GM23248 (cell line): Measurements from ENCODE around the gene TROAP. TPM values are rescaled to one million over a fixed set of nuclear protein-coding genes. Genes with fewer than 3 reads are reported as not detected.
"Not testable (repeated sequence)": the region's sequence is repeated elsewhere in the genome, so short reads cannot be mapped to it uniquely, and the experiment has no call there.

ENCODE experiments used
- DNase-seq: peaks from one replicate; pipeline ENCODE4 v3.0.0-alpha.2; 2015
- H2AFZ ChIP-seq: fragments of 200-600 bp; sonication (generic); 2 replicates; pipeline ENCODE4 v1.6.1; 2016; ENCODE audit warnings: antibody characterized with exemption
- H3F3A ChIP-seq: fragments of 200-600 bp; sonication (generic); 2 replicates; pipeline ENCODE4 v1.6.1; 2016; ENCODE audit warnings: mild to moderate bottlenecking, antibody characterized with exemption, mixed run types; ENCODE audit not compliant: insufficient read depth
- H3K27ac ChIP-seq: fragments of 200-600 bp; sonication (generic); 2 replicates; pipeline ENCODE4 v1.5.1; 2016; ENCODE audit warnings: mild to moderate bottlenecking
- H3K27me3 ChIP-seq: fragments of 200-600 bp; sonication (generic); replicated peaks from 2 replicates; pipeline ENCODE4 v1.6.1; 2016; ENCODE audit warnings: mild to moderate bottlenecking; ENCODE audit not compliant: insufficient read depth
- H3K36me3 ChIP-seq: fragments of 200-600 bp; sonication (generic); 2 replicates; pipeline ENCODE4 v1.6.1; 2016; ENCODE audit warnings: low read depth, mild to moderate bottlenecking
- H3K4me1 ChIP-seq: fragments of 200-600 bp; sonication (generic); 2 replicates; pipeline ENCODE4 v1.6.1; 2016; ENCODE audit warnings: mild to moderate bottlenecking; ENCODE audit not compliant: insufficient read depth
- H3K4me2 ChIP-seq: fragments of 200-600 bp; sonication (generic); one replicate; pipeline ENCODE4 v1.6.1; 2016; ENCODE audit warnings: mild to moderate bottlenecking; ENCODE audit not compliant: unreplicated experiment
- H3K4me3 ChIP-seq: fragments of 200-600 bp; sonication (generic); 2 replicates; pipeline ENCODE4 v1.5.1; 2016; ENCODE audit warnings: mild to moderate bottlenecking
- H3K79me2 ChIP-seq: fragments of 200-600 bp; sonication (generic); 2 replicates; pipeline ENCODE4 v1.6.1; 2016; ENCODE audit warnings: mild to moderate bottlenecking; ENCODE audit not compliant: insufficient read depth
- H3K9ac ChIP-seq: fragments of 200-600 bp; sonication (generic); 2 replicates; pipeline ENCODE4 v1.6.1; 2016; ENCODE audit warnings: mild to moderate bottlenecking
- H3K9me2 ChIP-seq: fragments of 200-600 bp; sonication (generic); 2 replicates; pipeline ENCODE4 v1.6.1; 2016; ENCODE audit warnings: mixed run types, mild to moderate bottlenecking, moderate library complexity; ENCODE audit not compliant: insufficient read depth
- H3K9me3 ChIP-seq: fragments of 200-600 bp; sonication (generic); one replicate; pipeline ENCODE4 v1.6.1; 2017; ENCODE audit warnings: low read depth
- H4K20me1 ChIP-seq: fragments of 200-600 bp; sonication (generic); 2 replicates; pipeline ENCODE4 v1.6.0; 2016; ENCODE audit not compliant: insufficient read depth
- EZH2 ChIP-seq: fragments of 200-600 bp; sonication (generic); IDR thresholded peaks from 2 replicates; pipeline ENCODE4 v1.6.1; 2018; ENCODE audit warnings: antibody characterized with exemption, mild to moderate bottlenecking; ENCODE audit not compliant: insufficient read depth, poor library complexity, severe bottlenecking
- EZH2phosphoT487 ChIP-seq: fragments of 200-600 bp; sonication (generic); IDR thresholded peaks from 2 replicates; pipeline ENCODE4 v1.6.1; 2018; ENCODE audit warnings: antibody characterized with exemption, moderate library complexity, mild to moderate bottlenecking, low read depth; ENCODE audit not compliant: insufficient read depth
- WGBS, 2 experiments: methylation state at CpG; one replicate each; pipeline ENCODE4 v1.1.6; 2015 to 2017; ENCODE audit warnings: low lambda C conversion rate in 2 of 2, low coverage in 1 of 2; ENCODE audit errors: missing lambda C conversion rate in 2 of 2; 5-methylcytosine and 5-hydroxymethylcytosine counted together
- in situ Hi-C: fragments of 300-500 bp; cut with MboI; formaldehyde crosslinking; loops from 2 replicates; pipeline ENCODE4 v1.15.0; 2020
- polyA plus RNA-seq: library from polyadenylated mRNA; unstranded; fragments of >200 nt; fragmentation: Nextera tagmentation; extraction: Ambion mirVana; gene quantifications from 2 replicates; pipeline ENCODE4 v1.2.1, GENCODE V29; 2016
- total RNA-seq: library from RNA; depleted of rRNA; stranded (reverse); fragments of >200 nt; shearing (Covaris generic); gene quantifications from 2 replicates; pipeline ENCODE4 v1.2.3, GENCODE V29; 2014

Gene TROAP
- total and polyA plus RNA-seq, 2 experiments from 2014 or later: 4.4 to 11.7 TPM

- Histone ChIP-seq H3K9me3 (no peaks in the 10 kb centered on the region), H3K4me1 (no peaks in the 10 kb centered on the region), H3K9me2 (no peaks in the 10 kb centered on the region), H3K4me2 (no peak overlapping the region), H3K27ac (no peak overlapping the region), H3K9ac (no peak overlapping the region), H3K36me3 (no peaks in the 10 kb centered on the region), H2AFZ (no peak overlapping the region), H3K4me3 (no peak overlapping the region), H3K79me2 (no peaks in the 10 kb centered on the region), H3K27me3 (no peaks in the 10 kb centered on the region), H4K20me1 (no peaks in the 10 kb centered on the region), H3F3A (no peaks in the 10 kb centered on the region)
- WGBS, 2 experiments: 96 to 97% methylated on average over 4 to 5 of the region's 5 CpGs
- TF ChIP-seq EZH2 (no peak), EZH2phosphoT487 (no peak)
- in situ Hi-C loops: no loop called here
- DNase-seq: no peak
Observed at GRCh38 chr12:49282302-49282701, 40.8 kb upstream of the TROAP start.

GRCh38 chr12:49282740-49283375, 40.2 kb upstream of the TROAP start:
- H3K9ac ChIP-seq, H3K79me2 ChIP-seq, H3K27me3 ChIP-seq, H2AFZ ChIP-seq, H3K4me3 ChIP-seq, H3K4me2 ChIP-seq, in situ Hi-C loops, H3F3A ChIP-seq, H3K9me3 ChIP-seq, H3K4me1 ChIP-seq, H4K20me1 ChIP-seq, H3K9me2 ChIP-seq, H3K27ac ChIP-seq, H3K36me3 ChIP-seq: not testable (repeated sequence)
- WGBS, 2 experiments: 67 to 76% methylated on average over 2 of the region's 6 CpGs
- DNase-seq: peak; percentile 62

- Histone ChIP-seq H3K4me2 (no peak overlapping the region), H3K36me3 (no peaks in the 10 kb centered on the region), H3K27me3 (no peaks in the 10 kb centered on the region), H2AFZ (no peak overlapping the region), H3K9me2 (no peaks in the 10 kb centered on the region), H3K79me2 (no peaks in the 10 kb centered on the region), H4K20me1 (no peaks in the 10 kb centered on the region), H3K4me1 (no peaks in the 10 kb centered on the region), H3K27ac (no peak overlapping the region), H3K9ac (no peak overlapping the region), H3F3A (no peaks in the 10 kb centered on the region), H3K9me3 (no peaks in the 10 kb centered on the region), H3K4me3 (no peak overlapping the region)
- in situ Hi-C loops: no loop called here
- WGBS, 2 experiments: 50 to 52% methylated on average over 15 to 20 of the region's 25 CpGs
- no peak for TF ChIP-seq EZH2
- DNase-seq: no peak
Observed at GRCh38 chr12:49283541-49284429, 39.3 kb upstream of the TROAP start.

GRCh38 chr12:49284672-49285071, 38.4 kb upstream of the TROAP start:
- Histone ChIP-seq H3K9me3 (no peaks in the 10 kb centered on the region), H3K9ac (no peak overlapping the region), H3K27me3 (no peaks in the 10 kb centered on the region), H3K27ac (no peak overlapping the region), H3F3A (no peaks in the 10 kb centered on the region), H3K4me2 (no peak overlapping the region), H3K4me1 (no peaks in the 10 kb centered on the region), H2AFZ (no peak overlapping the region), H3K36me3 (no peaks in the 10 kb centered on the region), H4K20me1 (no peaks in the 10 kb centered on the region), H3K4me3 (no peak overlapping the region), H3K9me2 (no peaks in the 10 kb centered on the region), H3K79me2 (no peaks in the 10 kb centered on the region)
- 78 to 82% methylated on average over 4 of the region's 4 CpGs for WGBS, 2 experiments
- TF ChIP-seq EZH2 (no peak), EZH2phosphoT487 (no peak)
- DNase-seq: no peak
- in situ Hi-C loops: no loop called here
